Adrenal gland (tissue), 12 donors: ENCODE data around the gene PAQR7. TPM values are rescaled to one million over a fixed set of nuclear protein-coding genes. Genes with fewer than 3 reads are reported as not detected.

ENCODE experiments used
- DNase-seq, 7 donors: peaks; one replicate each; pipeline ENCODE4 v3.0.0-alpha.2; 2019 to 2020
- H3K27ac ChIP-seq, 5 donors: fragments of 200-600 bp; sonication (generic) in 4 of 5; 1 replicate in 3 of 5; 2 replicates in 2 of 5; pipeline versions ENCODE4 v1.5.1 to v1.8.0; 2016 to 2020; ENCODE audit warnings: mild to moderate bottlenecking in 1 of 5
- H3K27me3 ChIP-seq: fragments of 200-600 bp; 2 replicates; pipeline ENCODE4 v1.8.0; 2021
- H3K36me3 ChIP-seq, 2 donors: fragments of 200-600 bp; replicated peaks in 1 of 2; 1 replicate in 1 of 2; 2 replicates in 1 of 2; pipeline versions ENCODE4 v1.5.1 to v1.8.0; 2018 to 2022
- H3K4me1 ChIP-seq, 2 donors: fragments of 200-600 bp; replicated peaks in 1 of 2; 1 replicate in 1 of 2; 2 replicates in 1 of 2; pipeline versions ENCODE4 v1.5.1 to v1.8.0; 2018 to 2021
- H3K4me3 ChIP-seq, 4 donors: fragments of 200-600 bp; sonication (generic) in 3 of 4; one replicate each; pipeline ENCODE4 v1.5.1; 2016 to 2018
- H3K9me3 ChIP-seq, 3 donors: fragments of 200-600 bp; sonication (generic) in 1 of 3; replicated peaks in 1 of 3; 1 replicate in 2 of 3; 2 replicates in 1 of 3; pipeline versions ENCODE4 v1.5.1 to v1.8.0; 2016 to 2021
- POLR2A ChIP-seq, 2 donors: fragments of 450-650 bp; IDR thresholded peaks; one replicate each; pipeline ENCODE4 v1.6.1; 2017; ENCODE audit warnings: antibody characterized with exemption in 2 of 2, mild to moderate bottlenecking in 2 of 2, moderate library complexity in 1 of 2
- WGBS, 4 donors: extraction: QIAGEN DNeasy Blood & Tissue Kit in 2 of 4; methylation state at CpG; one replicate each; pipeline versions ENCODE4 v1.1.5 to v1.1.7; 2013 to 2017; 5-methylcytosine and 5-hydroxymethylcytosine counted together
- intact Hi-C, 2 donors: fragments of 100-400 bp; cut with DNase I; formaldehyde crosslinking; loops; one replicate each; pipeline versions ENCODE4 v1.14.1 to v1.15.0; 2022 to 2023
- polyA plus RNA-seq, 3 donors: library from polyadenylated mRNA; stranded (reverse); fragments of 200-250 nt in 2 of 3; fragments of 350-450 nt in 1 of 3; fragmentation: Illumina TruSeq in 1 of 3; extraction: RNeasy Lipid Tissue Mini Kit (QIAGEN cat#74804) in 1 of 3; gene quantifications; one replicate each; pipeline ENCODE4 v1.2.3, GENCODE V29; 2013 to 2014
- total RNA-seq, 9 donors: library from RNA; depleted of rRNA in 4 of 9; stranded (reverse); fragments of >200 nt in 4 of 9; fragments of 120-200 nt in 1 of 9; fragmentation: NEBNext Ultra II Directional in 1 of 9; extraction: Animal tissue kit (Norgen Biotek cat#: 25700) in 1 of 9; gene quantifications; one replicate each; pipeline versions ENCODE4 v1.1.0 to v1.2.4, GENCODE V29; 2013 to 2023
- TF ChIP-seq, protein P1 (sequence below), 6 experiments: fragments of 450-650 bp in 4 of 6; fragments of 200-600 bp in 2 of 6; sonication (generic) in 1 of 6; IDR thresholded peaks; 1 replicate in 5 of 6; 2 replicates in 1 of 6; pipeline versions ENCODE4 v1.5.1 to v1.8.0; 2016 to 2021; ENCODE audit warnings: antibody characterized with exemption in 6 of 6, mild to moderate bottlenecking in 2 of 6, moderate library complexity in 1 of 6
- donor health status: healthy with polysubstance abuse.
- donor health status: Bipolar disorder and iron deficiency.
- donor health status: DM: yes; HTN: yes; CAD: no.
- donor health status: DM: no; HTN: no; CAD: no.
- donor health status: DM: no; HTN: no; CAD: no.
- donor health status: DM: yes; HTN: yes; CAD: no.

PAQR7 gene
- total and polyA plus RNA-seq, 12 donors: 19.9 to 71.8 (median 34.0) TPM

DNA sequence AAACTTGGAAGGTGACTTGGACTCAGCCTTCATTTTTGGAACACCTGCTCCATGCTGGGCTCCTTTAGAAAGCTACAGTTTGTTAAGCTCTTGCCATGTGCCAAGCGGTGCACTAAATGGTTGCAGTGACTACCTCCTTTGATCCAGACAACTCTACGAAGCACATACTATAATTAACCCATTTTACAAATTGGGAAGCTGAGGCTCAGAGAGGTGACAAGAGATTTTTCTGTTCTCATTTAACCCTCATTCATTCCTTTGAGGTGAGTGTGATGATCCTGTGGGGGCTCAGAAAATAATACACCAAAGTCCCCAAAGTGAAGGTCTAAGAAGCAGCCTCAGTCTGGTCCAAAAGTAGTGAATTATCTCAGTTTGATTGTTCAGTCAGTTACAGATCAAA is 1.6 kb upstream of the PAQR7 start:
- no peak for DNase-seq
- no peaks in the 10 kb centered on the region for H3K36me3 ChIP-seq
- intact Hi-C loops: no loop called here
- no peaks in the 10 kb centered on the region for H3K27me3 ChIP-seq
- H3K4me1 ChIP-seq: peaks cover 45 to 48% of the 10 kb centered on the region in 2 donors
- H3K27ac ChIP-seq: no peak overlapping the region
- no peak overlapping the region for H3K4me3 ChIP-seq
- H3K9me3 ChIP-seq: no peaks in the 10 kb centered on the region
- TF ChIP-seq, protein P1, sequence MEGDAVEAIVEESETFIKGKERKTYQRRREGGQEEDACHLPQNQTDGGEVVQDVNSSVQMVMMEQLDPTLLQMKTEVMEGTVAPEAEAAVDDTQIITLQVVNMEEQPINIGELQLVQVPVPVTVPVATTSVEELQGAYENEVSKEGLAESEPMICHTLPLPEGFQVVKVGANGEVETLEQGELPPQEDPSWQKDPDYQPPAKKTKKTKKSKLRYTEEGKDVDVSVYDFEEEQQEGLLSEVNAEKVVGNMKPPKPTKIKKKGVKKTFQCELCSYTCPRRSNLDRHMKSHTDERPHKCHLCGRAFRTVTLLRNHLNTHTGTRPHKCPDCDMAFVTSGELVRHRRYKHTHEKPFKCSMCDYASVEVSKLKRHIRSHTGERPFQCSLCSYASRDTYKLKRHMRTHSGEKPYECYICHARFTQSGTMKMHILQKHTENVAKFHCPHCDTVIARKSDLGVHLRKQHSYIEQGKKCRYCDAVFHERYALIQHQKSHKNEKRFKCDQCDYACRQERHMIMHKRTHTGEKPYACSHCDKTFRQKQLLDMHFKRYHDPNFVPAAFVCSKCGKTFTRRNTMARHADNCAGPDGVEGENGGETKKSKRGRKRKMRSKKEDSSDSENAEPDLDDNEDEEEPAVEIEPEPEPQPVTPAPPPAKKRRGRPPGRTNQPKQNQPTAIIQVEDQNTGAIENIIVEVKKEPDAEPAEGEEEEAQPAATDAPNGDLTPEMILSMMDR (IDR thresholded peaks at IDR 0.05): no peak
- TF ChIP-seq POLR2A (IDR thresholded peaks at IDR 0.05): no peak
- 88 to 97% (median 93%) methylated on average over 2 of the region's 2 CpGs for WGBS, 4 donors

GRCh38 chr1:25876693-25877077 is 1.2 kb upstream of the PAQR7 start:
- H3K4me3 ChIP-seq: no peak overlapping the region
- no peak for DNase-seq
- intact Hi-C loops: no loop called here
- no peaks in the 10 kb centered on the region for H3K27me3 ChIP-seq
- H3K27ac ChIP-seq: no peak overlapping the region
- no peaks in the 10 kb centered on the region for H3K36me3 ChIP-seq
- no peaks in the 10 kb centered on the region for H3K9me3 ChIP-seq
- WGBS, 4 donors: 69 to 77% (median 74%) methylated on average over 2 of the region's 2 CpGs
- H3K4me1 ChIP-seq: peaks cover 49 to 53% of the 10 kb centered on the region in 2 donors
- TF ChIP-seq, protein P1 (IDR thresholded peaks at IDR 0.05): no peak
- no peak for TF ChIP-seq POLR2A (IDR thresholded peaks at IDR 0.05)

GRCh38 chr1:25875856-25876692 is 566 bp upstream of the PAQR7 start:
- H3K27me3 ChIP-seq: no peaks in the 10 kb centered on the region
- peak overlapping the region; percentile 25 to 93 (median 80) for H3K27ac ChIP-seq
- intact Hi-C loops: no loop called here
- H3K36me3 ChIP-seq: no peaks in the 10 kb centered on the region
- peaks cover 55 to 59% of the 10 kb centered on the region in 2 donors for H3K4me1 ChIP-seq
- WGBS, 4 donors: 26 to 48% (median 30%) methylated on average over 7 to 32 of the region's 32 CpGs
- DNase-seq: peak in 6 of 7 donors; percentile 77 to 83 (median 79)
- TF ChIP-seq POLR2A (IDR thresholded peaks at IDR 0.05): peak in 1 of 2 donors; percentile 38
- TF ChIP-seq, protein P1 (IDR thresholded peaks at IDR 0.05): no peak
- peak overlapping the region in 1 of 4 donors; percentile 91 for H3K4me3 ChIP-seq
- H3K9me3 ChIP-seq: no peaks in the 10 kb centered on the region

DNA sequence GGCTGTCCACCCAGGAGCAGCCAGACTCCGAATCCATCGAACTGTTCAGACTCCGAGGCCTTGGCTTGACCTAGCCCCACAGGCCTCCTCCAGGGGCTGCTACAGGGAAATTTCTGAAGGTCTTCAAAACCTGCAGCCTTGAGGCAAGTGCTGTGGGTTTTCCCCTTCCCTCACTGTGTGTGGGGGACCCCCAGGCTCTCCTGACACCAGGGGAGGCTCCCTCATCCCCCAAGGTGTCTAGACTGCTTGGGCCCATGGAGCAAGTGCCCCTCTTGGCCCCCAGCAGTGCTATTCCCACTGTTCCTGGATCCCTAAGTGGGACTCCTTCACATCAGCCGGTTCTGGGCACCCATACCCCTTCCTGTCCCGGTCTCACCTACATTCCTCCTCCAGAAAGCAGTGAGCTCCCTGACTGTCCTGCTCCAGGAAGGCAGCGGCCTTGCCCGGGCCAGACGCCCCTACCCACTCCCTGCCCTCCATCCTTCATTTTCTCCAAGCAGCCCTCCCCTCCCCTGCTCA is 814 bp downstream of the PAQR7 start:
- no peaks in the 10 kb centered on the region for H3K9me3 ChIP-seq
- H3K4me3 ChIP-seq: peak overlapping the region in 3 of 4 donors; percentile 40 to 91 (median 65)
- no peaks in the 10 kb centered on the region for H3K27me3 ChIP-seq
- WGBS, 4 donors: 7 to 18% (median 11%) methylated on average over 6 to 8 of the region's 8 CpGs
- H3K4me1 ChIP-seq: peaks cover 57 to 60% of the 10 kb centered on the region in 2 donors
- intact Hi-C loops: loop anchor here in 1 of 2 donors (5.0 kb wide), 1 partner anchor 52 kb away; no protein-coding TSS in a partner anchor
- DNase-seq: no peak
- TF ChIP-seq, protein P1 (IDR thresholded peaks at IDR 0.05): no peak
- no peak for TF ChIP-seq POLR2A (IDR thresholded peaks at IDR 0.05)
- H3K27ac ChIP-seq: peak overlapping the region in 4 of 5 donors; percentile 80 to 93 (median 86)
- no peaks in the 10 kb centered on the region for H3K36me3 ChIP-seq
